HG03095 (cell line): ENCODE data around the gene PSMB7.

Experiments used
- ATAC-seq: cut with Tn5 transposase; IDR thresholded peaks from one replicate; pipeline ENCODE4 v1.9.1; 2021; ENCODE audit warnings: moderate library complexity; ENCODE audit not compliant: unreplicated experiment

The PSMB7 gene

DNA sequence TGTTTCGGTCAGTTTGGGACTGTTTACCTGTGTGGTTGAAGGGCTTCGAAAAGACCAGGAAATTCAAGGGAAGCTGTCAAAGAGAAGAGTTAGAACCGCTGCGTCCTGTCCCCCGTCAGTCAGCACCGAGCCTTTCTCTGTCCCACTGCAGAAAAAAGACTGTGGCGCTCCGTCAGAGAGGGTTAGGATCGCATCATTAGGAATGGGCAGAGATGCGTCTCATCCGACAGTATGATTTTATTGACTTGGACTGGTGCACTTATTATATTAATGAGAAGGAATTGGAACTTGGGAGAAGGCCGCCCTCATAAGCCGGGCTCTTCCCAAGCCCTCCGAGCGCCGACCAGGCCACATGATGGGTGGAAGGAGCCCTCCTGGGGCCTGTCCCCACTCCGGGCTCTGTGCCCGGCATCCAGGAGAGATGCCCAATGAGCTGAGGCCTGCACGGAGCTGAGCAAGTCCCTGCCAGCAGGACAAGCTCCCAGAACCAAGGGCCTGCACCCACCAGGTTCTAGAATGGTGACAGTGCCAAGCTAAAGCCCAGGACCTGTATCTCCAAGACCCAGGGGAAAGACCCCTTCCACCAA is 85.9 kb downstream of the PSMB7 start:
- no peak for ATAC-seq

- no peak for ATAC-seq
Observed at GRCh38 chr9:124328285-124328684, 87.0 kb downstream of the PSMB7 start.

GRCh38 chr9:124327491-124327890 is 87.8 kb downstream of the PSMB7 start:
- ATAC-seq = no peak

GRCh38 chr9:124326378-124326777 is 88.9 kb downstream of the PSMB7 start:
- no peak for ATAC-seq

- no peak for ATAC-seq
Observed at GRCh38 chr9:124325816-124326215, 89.4 kb downstream of the PSMB7 start.

DNA sequence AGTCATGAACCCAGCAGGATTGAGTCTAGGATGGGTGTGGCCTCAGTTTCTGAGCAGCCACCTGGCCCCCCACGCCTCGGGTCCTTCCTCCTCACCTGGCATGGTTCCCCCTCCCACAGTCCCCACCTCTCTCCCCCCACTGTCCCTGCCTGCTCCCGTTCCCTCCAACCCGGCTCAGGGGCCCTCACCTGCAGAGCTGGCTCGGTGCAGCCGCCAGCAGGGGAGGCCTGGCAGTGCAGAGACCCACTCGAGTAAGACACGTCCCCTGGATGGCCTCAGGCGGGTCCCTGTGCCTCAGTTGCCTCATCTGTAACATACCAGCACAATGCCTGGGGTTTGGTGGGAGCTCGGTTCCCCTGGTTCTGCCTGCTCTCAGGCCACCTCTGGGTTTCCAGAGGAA is 91.3 kb downstream of the PSMB7 start:
- no peak for ATAC-seq

DNA sequence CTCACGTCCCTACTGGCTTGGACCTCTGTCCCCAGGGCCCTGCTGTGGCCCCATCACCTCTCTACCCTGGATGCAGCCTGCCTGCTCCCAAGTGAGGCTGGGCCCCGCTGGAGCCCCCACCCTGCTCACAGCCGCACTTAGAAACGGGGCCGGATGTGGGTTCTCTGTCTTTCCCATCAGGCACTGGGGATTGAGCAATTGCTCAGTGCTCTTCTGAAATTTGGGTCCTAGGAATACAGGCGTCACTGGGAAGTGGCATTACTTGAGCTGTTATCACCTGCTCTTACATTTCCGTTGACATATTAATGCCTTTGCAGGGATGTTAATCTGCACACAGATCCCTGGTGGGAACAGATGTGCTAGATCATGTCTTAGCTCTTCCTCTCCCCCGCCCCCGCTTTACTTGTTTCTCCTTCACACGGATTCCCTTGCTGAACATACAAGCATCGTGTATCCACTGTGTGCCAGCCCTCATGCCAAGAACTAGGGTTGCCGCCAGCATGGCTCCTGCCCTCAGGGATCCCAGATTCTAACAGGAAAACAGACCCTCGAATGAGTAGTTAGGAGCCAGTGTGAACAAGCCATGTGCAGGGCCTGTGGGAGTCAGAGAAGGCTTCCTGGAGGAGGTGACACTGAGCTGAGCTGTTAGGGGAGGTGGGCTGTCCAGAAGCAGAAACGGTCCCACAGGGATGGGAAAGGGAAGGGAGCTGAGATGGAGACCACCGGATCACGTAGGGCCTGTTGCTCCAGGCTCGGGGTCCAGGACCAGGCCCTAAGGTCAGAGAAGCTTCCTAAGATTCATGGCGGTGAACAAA is 92.4 kb downstream of the PSMB7 start:
- no peak for ATAC-seq

- ATAC-seq = no peak
Observed at GRCh38 chr9:124321935-124322334, 93.3 kb downstream of the PSMB7 start.

GRCh38 chr9:124321416-124321815 is 93.8 kb downstream of the PSMB7 start:
- ATAC-seq = no peak

DNA sequence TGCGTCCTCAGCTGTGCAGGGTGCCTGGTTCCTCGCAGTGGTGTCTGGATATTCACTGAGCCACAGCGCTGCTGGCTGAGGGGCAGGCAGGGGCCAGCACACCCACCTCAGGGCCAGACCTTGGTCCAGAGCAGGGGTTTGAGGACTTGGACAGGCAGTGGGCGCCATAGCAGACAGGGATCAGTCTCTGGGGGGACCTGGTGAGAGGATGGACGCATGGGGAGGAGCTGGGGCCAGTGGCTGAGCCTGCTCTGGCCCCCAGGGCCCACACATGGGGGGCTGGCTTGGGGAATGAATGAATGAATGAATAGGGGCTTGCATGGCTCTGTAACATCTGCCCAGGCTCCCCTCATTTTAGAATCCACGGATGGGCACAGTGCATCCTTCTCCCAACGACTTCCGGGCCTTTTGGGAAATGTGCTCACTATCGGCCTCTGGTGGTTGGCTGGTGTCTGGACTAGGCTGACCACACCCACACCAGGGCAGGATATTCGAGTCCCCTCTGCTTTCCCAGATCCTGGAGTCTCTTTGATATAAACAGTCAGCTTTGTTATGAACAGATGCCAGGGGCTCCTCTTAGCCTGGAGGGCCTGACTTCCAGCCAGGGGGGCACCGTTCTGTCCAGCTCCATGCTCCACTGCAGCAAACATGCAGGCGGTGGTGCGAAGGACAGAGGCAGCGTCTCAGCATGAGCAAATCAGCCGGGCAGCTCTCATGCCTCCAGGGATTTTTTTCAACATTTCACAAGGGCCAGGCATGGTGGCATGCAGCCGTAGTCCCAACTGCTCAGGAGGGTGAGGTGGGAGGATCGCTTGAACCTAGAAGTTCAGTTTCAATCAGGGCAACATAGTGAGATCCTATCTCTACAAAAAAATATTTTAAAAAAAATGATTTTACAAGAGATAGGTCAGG is 94.9 kb downstream of the PSMB7 start:
- ATAC-seq = no peak

- ATAC-seq = no peak
Observed at GRCh38 chr9:124315882-124316281, 99.4 kb downstream of the PSMB7 start.

DNA sequence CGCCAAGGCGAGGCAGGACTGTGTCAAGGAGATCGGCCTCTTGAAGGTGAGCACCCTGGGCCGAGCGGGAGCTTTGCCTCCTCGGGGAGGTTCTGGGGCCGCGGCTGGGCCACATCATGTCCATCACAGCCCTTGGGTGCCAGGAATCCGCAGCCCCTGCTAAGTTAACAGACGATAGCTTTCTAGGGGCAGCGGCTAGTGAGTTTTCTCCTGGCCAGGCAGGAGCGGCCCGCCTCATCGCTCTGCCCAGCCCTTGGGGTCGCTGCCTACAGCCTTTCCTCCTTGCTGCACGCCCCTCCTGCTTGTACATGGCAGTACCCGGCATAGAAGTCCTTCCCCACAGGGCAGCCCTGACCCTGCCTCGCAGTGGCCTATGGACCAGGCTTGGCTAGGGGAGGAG is 101.3 kb downstream of the PSMB7 start:
- ATAC-seq = no peak

GRCh38 chr9:124312290-124313265 is 102.7 kb downstream of the PSMB7 start:
- no peak for ATAC-seq

GRCh38 chr9:124311283-124311682 is 104.0 kb downstream of the PSMB7 start:
- ATAC-seq = no peak

- no peak for ATAC-seq
Observed at GRCh38 chr9:124309667-124310084, 105.6 kb downstream of the PSMB7 start.

- ATAC-seq = no peak
Observed at GRCh38 chr9:124308606-124309491, 106.4 kb downstream of the PSMB7 start.

DNA sequence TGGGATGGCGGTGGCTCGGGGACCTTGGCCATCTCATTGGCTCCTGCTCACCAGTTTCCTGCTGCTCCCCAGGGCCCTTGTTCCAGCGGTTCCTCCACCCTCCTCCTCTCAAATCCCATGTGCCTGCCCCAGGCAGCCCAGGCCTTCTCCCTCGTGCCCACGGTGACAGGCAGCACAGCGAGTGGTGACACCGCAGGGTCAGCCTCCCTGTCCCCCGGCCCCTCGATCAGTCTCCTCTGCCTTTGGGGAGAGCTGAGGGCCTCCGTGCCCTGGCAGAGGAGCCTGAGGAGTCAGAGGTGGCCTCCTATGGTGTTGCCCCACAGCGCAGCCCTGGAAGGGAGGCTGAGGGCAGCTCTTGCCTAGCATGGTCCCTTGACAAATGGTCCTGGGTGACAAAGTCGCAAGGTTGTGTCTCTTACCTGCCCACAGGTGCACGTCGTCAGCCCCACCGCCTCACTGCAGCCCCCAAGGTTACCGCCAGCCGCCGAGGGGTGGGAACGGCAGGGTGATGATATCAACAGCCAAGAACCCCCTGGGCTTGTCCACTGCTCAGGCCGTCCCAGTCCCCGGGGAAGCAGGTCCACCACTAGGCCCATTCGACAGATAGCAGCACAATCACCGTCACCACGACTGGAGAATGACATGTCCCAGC is 107.7 kb downstream of the PSMB7 start:
- no peak for ATAC-seq

DNA sequence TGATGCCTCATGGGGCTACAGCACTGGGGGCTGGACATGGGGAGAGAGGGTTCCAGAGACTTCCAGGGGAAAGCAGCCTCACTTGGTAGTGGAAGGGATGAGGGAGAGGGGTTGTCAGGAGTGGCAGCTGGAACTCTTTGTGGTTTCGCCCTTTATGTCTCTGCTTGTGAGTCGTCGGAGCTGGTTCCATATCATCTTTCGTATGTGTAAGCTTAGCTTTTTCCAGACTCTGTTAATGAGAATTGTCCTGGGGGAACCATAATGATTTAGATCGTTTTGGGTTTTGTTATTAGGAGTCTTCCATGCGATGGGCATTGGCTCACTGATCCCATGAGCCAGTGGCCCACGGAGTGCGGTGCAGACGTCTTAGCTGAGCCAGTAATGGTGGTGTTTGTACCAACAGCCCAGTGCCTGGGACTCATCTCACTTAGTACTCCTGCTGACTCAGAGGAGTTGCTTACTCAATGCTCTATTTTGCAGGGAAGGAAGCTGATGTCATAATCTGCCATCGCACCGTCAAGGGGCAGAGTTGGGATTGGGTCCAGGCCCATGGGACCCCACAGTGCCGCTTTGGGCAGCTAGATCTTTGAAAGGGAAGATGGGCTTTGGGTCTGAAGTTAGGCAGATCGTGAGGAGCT is 109.0 kb downstream of the PSMB7 start:
- no peak for ATAC-seq
